Right lobe of liver (tissue), 4 donors: ENCODE data around the gene BPIFB2.

Source experiments
- POLR2A ChIP-seq: fragments of 450-650 bp; IDR thresholded peaks from one replicate; pipeline ENCODE4 v1.6.1; 2017; ENCODE audit warnings: antibody characterized with exemption, mild to moderate bottlenecking
- TF ChIP-seq, protein P1 (sequence below), 4 donors: fragments of 200-600 bp in 3 of 4; fragments of 450-650 bp in 1 of 4; IDR thresholded peaks; one replicate each; pipeline versions ENCODE4 v1.5.1 to v1.8.0; 2016 to 2022; ENCODE audit warnings: antibody characterized with exemption in 4 of 4, mild to moderate bottlenecking in 2 of 4
- donor health status: DM: no; HTN: no; CAD: no.
- donor health status: DM: no; HTN: no; CAD: no.
- donor health status: DM: no; HTN: yes; CAD: no.

DNA sequence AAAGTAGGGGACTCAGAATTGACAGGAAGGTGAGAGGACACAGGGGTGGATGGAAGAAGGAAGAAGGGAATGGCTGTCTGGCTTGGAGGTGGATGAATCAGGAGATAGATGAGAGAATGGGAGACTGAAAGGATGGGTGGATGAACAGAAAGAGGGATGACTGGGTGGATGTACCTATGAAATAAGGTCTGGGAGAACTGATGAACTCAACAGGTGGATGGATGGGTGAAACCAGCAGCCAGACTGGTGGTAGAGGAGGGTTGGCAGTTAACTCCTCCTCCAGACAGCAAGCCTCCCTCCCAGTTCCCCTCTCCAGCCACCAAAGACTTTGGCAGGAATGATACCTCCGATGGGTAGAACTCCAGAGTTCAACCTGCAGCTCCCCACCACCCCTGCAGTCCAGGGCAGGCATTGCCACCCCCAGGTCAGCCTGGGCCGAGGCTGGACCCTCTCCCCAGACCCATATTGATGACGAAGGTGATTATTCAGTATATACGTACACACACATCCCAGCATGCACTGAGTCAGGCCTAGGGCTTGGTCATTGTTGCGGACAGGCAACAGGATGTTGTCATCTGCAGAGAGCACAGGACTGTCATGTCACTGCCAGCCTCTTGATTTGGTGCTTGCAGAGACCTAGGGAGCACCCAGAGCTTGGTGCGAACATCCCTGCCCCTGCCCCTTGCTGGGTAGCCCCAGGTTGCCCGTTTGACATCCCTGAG lies 5.3 kb upstream of the BPIFB2 start:
- TF ChIP-seq, protein P1, sequence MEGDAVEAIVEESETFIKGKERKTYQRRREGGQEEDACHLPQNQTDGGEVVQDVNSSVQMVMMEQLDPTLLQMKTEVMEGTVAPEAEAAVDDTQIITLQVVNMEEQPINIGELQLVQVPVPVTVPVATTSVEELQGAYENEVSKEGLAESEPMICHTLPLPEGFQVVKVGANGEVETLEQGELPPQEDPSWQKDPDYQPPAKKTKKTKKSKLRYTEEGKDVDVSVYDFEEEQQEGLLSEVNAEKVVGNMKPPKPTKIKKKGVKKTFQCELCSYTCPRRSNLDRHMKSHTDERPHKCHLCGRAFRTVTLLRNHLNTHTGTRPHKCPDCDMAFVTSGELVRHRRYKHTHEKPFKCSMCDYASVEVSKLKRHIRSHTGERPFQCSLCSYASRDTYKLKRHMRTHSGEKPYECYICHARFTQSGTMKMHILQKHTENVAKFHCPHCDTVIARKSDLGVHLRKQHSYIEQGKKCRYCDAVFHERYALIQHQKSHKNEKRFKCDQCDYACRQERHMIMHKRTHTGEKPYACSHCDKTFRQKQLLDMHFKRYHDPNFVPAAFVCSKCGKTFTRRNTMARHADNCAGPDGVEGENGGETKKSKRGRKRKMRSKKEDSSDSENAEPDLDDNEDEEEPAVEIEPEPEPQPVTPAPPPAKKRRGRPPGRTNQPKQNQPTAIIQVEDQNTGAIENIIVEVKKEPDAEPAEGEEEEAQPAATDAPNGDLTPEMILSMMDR (IDR thresholded peaks at IDR 0.05) = no peak
- no peak for TF ChIP-seq POLR2A
